HL-60/S4 treated with retinoic acid at 250 ng/mL for 4 days and 3 days (cell line): ENCODE data around the gene RAD51B.

Experiments
- in situ Hi-C: fragments of 300-500 bp; cut with MboI; formaldehyde crosslinking; loops from 2 replicates; pipeline ENCODE4 v1.7.0; 2022; ENCODE audit warnings: low sequenced_read_pairs

RAD51B gene

DNA sequence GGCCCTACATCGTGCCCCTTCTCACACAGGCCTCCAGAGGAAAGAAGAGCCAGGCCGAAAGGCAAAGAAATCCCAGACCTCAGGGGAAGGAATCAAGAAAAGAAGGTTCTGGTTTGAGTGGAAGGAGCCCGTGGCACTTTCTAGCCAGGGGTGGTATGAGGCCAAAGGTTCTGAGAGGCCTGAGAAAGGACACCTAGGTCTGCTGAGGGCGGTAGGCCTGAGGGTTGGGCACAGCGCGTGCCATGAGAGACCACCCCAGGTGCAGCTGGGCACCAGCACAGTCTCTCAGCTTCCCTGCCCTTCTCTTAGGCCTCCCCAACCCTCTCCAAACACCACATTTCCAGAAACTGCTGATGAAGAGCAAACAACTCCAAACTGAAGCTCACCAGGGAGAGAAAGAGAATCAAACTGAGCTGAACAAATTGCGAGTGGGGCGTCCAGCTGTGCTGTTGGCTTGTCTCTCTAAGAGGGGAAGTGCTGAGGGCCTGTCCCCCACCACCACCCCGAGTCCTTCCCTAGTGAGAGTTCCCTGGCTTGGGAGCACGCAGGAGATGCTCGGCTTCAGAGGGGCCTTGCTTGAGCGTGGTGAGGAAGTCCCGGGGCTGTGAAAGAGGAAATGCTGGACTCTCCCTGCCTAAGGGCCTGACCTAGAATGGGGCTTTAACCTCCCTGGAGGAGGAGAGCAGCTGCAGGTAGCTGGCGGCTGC is 788.4 kb downstream of the RAD51B start:
- in situ Hi-C loops: no loop called here

DNA sequence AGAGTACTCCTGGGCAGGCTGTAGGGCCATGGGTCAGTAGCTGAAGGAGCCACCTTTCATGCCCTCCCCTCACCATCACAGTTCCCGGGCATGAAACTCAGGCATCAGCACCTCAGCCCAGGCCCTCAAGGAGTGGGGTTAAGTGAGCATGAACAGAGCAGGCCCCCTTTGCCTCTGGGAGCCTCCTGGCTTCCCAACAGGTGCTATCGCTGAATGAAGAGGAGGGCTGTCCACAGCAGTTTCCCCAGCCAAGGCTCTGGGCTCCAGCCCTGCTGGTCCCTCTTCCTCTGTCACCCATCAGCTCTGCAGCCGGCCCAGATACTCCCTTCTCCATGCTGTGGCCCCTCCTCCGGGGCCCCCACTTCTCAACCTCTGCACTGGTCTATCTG is 789.0 kb downstream of the RAD51B start:
- in situ Hi-C loops: no loop called here

DNA sequence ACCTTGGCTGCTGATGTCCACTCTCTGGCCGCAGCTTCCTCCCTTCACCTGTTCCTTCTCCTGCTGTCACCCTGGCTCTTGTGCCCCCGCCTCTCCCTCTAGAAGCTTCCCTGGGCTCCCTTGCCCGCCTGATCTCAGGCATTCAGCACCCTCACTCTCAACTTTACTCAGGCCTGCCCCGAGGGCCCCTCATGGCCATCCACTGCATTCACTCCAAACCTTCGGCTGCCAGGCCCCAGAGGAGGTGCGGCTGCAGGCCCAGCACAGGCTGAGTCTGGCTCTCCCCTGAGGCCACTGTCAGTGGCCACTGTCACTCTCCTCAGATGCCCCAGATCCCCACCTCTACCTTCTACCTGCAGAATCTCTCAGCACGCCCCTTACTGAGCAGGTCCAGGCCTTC is 789.4 kb downstream of the RAD51B start:
- in situ Hi-C loops: no loop called here

GRCh38 chr14:68610251-68610793 is 790.7 kb downstream of the RAD51B start:
- in situ Hi-C loops: no loop called here

DNA sequence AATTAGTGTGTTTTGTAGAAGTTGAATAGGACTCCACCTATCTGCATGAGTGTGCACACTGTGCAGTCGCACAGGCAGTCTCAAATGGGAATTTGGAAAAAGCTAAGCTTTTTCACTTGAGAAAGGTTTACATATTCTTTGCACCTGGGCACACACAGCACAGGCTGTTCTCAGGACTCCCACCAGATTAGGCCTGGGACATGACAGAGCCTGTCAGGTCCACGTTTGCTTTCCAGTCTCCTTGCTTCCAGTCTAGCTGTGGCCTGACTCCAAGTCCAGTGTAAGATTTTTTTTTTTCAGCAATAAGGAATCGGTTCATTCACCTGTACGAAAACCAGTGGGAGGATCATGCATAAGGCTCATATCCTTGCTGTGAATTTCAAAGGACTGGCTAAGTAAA is 792.0 kb downstream of the RAD51B start:
- in situ Hi-C loops: no loop called here

DNA sequence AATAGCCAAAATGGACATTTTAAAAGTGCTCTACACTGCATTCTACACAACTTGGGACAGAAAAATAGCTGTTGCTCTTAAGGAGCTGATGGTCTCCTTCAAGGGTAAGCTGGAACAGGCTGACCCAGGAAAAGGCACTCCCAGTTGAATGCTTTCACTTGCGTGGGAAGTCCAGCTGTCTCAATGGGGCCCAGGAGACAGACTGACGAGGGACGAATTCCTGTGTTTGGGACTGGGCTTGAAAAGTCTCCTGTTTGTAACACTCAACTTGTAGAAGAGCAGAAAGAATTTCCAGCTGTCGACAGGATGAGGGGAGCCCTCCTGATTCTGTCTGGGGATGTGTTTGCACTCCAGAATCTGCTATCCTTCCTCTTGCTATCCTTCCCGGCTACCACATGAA is 792.5 kb downstream of the RAD51B start:
- in situ Hi-C loops: no loop called here

GRCh38 chr14:68616221-68616902 is 796.8 kb downstream of the RAD51B start:
- in situ Hi-C loops: no loop called here

GRCh38 chr14:68619790-68620574 is 800.4 kb downstream of the RAD51B start:
- in situ Hi-C loops: no loop called here

- in situ Hi-C loops: no loop called here
Measured at GRCh38 chr14:68621400-68622365, 802.1 kb downstream of the RAD51B start.

DNA sequence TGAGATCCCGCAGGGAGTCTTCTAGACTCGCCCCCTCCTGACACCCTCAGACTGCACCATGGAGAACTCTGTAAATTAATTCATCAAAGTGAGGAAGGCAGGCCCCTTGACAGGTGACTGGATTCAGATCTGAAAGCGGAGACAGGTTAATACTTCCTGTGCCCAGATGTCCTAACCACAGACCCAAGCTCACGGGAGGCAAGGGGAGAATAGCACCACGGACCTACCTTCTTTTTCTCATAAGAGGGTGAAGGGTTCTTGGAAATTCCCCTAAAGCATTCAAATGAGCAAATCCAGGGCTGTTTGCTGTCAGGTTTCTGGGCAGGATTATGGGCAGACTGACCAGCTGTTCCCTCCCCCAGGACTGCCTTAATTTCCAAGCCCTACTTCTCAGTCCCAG is 803.3 kb downstream of the RAD51B start:
- in situ Hi-C loops: no loop called here

- in situ Hi-C loops: no loop called here
Measured at GRCh38 chr14:68623307-68623706, 803.7 kb downstream of the RAD51B start.

- in situ Hi-C loops: no loop called here
Measured at GRCh38 chr14:68623826-68624225, 804.2 kb downstream of the RAD51B start.

DNA sequence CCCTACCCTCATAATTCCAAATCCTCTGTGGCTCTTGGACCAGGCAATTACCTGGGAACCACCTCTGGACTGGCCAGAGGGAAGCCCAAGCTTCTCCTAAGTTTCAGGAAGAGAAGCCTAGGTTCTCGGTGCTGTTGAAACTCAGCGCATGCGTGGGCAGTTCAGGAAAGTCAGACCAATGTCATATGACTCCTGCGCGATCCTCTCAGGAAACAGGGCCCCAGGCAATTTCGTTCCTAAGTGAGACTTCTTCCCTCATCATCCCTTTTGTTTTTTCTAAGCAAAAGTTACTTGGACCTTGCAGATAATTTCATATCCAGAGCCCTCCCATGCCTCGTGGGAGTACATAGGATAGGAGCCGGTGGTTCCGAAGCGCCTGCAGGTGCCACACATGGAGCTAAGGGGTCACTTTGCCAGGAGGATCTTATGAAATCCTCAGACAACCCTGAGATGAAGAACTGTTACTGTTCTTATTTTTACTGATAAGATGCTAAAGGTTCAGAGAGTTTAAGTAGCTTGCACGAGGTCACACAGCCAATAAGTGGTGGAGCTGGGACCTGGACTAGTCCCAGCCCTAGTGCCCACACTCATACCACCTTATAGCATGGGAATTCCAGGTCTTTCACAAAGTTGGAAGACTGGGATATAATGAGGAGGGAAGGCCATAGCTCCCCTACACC is 805.1 kb downstream of the RAD51B start:
- in situ Hi-C loops: no loop called here

DNA sequence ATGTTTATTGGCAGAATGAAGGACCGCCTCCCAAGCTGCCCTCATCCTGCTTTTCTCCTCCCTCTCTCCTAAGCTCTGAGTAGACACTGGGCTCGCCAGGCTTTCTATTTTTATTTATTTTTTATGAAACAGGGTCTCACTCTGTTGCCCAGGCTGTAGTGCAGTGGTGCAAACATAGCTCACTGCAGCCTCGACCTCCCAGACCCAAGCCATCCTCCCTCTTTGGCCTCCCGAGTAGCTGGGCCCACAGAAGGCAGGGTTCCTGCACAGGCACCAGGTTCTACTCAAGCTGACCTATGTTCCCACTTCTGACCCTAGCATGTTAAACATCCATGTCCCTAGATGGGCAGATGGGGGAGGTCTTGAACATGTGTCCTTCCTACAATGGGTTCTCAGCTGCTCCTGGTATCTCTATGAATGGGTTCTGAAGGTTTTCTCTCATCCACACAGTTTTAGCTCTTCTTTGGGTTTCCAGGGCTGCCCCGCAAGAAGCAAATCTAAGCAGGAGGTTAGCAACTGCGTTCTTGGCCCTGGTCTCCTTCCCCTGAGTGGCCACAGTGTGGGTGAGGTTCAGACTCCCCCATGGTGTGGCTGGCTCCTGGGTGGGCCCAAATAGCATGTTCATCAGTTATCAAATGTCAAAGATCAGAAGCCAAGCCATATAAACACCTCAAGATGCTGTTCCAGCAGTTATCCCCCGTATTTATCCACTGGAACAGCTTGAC is 805.9 kb downstream of the RAD51B start:
- in situ Hi-C loops: no loop called here

- in situ Hi-C loops: no loop called here
Measured at GRCh38 chr14:68626386-68626785, 806.8 kb downstream of the RAD51B start.

DNA sequence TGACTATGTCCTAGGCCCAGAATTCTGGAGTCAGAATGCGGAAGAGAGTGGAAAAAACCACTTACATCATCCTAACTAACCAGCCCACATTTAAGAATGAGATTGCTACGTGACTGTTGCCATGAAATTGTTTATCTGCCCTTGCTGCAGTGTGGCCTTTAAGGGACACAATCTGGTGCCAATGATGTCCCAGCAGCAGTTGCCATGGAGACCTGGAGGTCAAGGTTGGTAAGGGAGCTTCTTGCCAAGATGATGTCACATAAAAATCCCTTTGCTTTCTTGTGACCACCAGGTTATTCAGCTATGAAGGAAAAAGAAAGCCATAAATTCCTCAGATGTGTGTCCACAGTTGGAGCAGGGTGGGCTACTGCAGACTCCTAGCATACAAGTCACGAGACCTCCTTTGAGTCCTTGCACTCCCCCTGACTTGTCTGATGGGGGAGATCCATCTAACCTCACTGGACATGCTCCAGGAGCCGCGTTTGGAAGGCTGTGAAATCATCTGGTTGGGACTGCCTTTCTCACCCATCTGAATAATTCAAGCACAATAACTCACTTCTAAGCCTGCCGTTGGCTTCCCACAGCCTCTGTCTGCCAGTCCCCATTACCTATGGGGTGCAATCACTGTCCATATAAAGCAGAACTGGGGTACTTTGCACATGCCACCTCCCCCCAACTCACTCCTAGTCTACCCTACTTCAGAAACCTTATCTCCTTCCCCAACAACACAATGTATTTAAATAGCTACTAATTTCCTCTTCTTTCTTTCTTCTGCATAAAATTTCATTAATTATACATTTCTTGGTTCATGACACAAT is 807.7 kb downstream of the RAD51B start:
- in situ Hi-C loops: no loop called here

GRCh38 chr14:68627868-68628604 is 808.5 kb downstream of the RAD51B start:
- in situ Hi-C loops: no loop called here
